WTC11 (cell line): ENCODE results near the gene TNFRSF14.

ENCODE experiments used
- JUN ChIP-seq: sonication (generic); formaldehyde crosslinking; IDR thresholded peaks from 2 replicates; pipeline ENCODE4 v1.8.0; 2023; ENCODE audit warnings: mild to moderate bottlenecking, missing genetic modification reagents
- MXD4 ChIP-seq: fragments of 250-450 bp; sonication (Bioruptor Pico); IDR thresholded peaks from 2 replicates; pipeline ENCODE4 v1.8.0; 2021; ENCODE audit warnings: mild to moderate bottlenecking, moderate library complexity, borderline replicate concordance
- RORB ChIP-seq: fragments of 250-450 bp; sonication (Bioruptor Pico); IDR thresholded peaks from 2 replicates; pipeline ENCODE4 v1.9.0; 2021; ENCODE audit warnings: mild to moderate bottlenecking
- SOX15 ChIP-seq: fragments of 250-450 bp; sonication (Bioruptor Pico); IDR thresholded peaks from 2 replicates; pipeline ENCODE4 v1.9.0; 2021; ENCODE audit warnings: mild to moderate bottlenecking
- TCF7 ChIP-seq: sonication (generic); formaldehyde crosslinking; IDR thresholded peaks from 2 replicates; pipeline ENCODE4 v1.8.0; 2022; ENCODE audit warnings: mild to moderate bottlenecking, low read depth, missing genetic modification reagents, moderate library complexity
- TF ChIP-seq, protein P1 (sequence below): sonication (generic); formaldehyde crosslinking; IDR thresholded peaks from 2 replicates; pipeline ENCODE4 v1.8.0; 2022; ENCODE audit warnings: mild to moderate bottlenecking, missing genetic modification reagents
- TF ChIP-seq, protein P2 (sequence below): fragments of 200-600 bp; IDR thresholded peaks from 2 replicates; pipeline ENCODE4 v1.8.0; 2022; ENCODE audit warnings: antibody characterized with exemption
- TF ChIP-seq, protein P3 (sequence below): sonication (generic); formaldehyde crosslinking; conservative IDR thresholded peaks from 2 replicates; pipeline ENCODE4 v1.8.1; 2022; ENCODE audit warnings: mild to moderate bottlenecking, missing genetic modification reagents
- TF ChIP-seq, protein P4 (sequence below): fragments of 250-450 bp; sonication (Bioruptor Pico); IDR thresholded peaks from 2 replicates; pipeline ENCODE4 v1.8.0; 2021; ENCODE audit warnings: mild to moderate bottlenecking

DNA sequence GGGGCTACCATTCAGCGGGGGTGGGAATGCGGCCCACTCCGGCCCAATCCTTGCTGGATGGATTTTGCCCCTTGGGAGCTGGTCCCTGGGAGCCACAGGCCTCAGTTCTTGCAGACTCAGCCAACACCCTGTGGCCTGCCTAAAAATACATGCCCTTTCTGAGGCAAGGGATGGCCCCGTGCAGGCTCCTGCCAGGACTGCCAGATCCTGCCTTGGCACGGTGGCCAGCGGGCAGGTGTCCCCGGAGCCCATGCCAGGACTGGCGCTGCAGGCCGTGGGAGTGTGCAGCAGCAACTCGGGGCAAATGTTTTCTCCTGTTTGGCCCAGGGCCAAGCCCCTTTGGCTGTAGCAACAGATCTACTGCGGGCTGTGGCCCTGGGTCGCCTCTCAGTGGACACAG, 28.2 kb upstream of the TNFRSF14 start:
- TF ChIP-seq TCF7 (CRISPR knock-in tag) (no peak), MXD4 (CRISPR knock-in tag) (no peak), SOX15 (CRISPR knock-in tag) (no peak), JUN (no peak), RORB (CRISPR knock-in tag) (no peak)
- TF ChIP-seq, protein P1, sequence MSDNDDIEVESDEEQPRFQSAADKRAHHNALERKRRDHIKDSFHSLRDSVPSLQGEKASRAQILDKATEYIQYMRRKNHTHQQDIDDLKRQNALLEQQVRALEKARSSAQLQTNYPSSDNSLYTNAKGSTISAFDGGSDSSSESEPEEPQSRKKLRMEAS (CRISPR knock-in tag): no peak
- TF ChIP-seq, protein P2, sequence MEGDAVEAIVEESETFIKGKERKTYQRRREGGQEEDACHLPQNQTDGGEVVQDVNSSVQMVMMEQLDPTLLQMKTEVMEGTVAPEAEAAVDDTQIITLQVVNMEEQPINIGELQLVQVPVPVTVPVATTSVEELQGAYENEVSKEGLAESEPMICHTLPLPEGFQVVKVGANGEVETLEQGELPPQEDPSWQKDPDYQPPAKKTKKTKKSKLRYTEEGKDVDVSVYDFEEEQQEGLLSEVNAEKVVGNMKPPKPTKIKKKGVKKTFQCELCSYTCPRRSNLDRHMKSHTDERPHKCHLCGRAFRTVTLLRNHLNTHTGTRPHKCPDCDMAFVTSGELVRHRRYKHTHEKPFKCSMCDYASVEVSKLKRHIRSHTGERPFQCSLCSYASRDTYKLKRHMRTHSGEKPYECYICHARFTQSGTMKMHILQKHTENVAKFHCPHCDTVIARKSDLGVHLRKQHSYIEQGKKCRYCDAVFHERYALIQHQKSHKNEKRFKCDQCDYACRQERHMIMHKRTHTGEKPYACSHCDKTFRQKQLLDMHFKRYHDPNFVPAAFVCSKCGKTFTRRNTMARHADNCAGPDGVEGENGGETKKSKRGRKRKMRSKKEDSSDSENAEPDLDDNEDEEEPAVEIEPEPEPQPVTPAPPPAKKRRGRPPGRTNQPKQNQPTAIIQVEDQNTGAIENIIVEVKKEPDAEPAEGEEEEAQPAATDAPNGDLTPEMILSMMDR: no peak
- TF ChIP-seq, protein P3, sequence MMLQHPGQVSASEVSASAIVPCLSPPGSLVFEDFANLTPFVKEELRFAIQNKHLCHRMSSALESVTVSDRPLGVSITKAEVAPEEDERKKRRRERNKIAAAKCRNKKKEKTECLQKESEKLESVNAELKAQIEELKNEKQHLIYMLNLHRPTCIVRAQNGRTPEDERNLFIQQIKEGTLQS (CRISPR knock-in tag): no peak
- TF ChIP-seq, protein P4, sequence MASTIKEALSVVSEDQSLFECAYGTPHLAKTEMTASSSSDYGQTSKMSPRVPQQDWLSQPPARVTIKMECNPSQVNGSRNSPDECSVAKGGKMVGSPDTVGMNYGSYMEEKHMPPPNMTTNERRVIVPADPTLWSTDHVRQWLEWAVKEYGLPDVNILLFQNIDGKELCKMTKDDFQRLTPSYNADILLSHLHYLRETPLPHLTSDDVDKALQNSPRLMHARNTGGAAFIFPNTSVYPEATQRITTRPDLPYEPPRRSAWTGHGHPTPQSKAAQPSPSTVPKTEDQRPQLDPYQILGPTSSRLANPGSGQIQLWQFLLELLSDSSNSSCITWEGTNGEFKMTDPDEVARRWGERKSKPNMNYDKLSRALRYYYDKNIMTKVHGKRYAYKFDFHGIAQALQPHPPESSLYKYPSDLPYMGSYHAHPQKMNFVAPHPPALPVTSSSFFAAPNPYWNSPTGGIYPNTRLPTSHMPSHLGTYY: no peak
